ENCODE data around the gene VCAM1.

VCAM1 gene

DNA sequence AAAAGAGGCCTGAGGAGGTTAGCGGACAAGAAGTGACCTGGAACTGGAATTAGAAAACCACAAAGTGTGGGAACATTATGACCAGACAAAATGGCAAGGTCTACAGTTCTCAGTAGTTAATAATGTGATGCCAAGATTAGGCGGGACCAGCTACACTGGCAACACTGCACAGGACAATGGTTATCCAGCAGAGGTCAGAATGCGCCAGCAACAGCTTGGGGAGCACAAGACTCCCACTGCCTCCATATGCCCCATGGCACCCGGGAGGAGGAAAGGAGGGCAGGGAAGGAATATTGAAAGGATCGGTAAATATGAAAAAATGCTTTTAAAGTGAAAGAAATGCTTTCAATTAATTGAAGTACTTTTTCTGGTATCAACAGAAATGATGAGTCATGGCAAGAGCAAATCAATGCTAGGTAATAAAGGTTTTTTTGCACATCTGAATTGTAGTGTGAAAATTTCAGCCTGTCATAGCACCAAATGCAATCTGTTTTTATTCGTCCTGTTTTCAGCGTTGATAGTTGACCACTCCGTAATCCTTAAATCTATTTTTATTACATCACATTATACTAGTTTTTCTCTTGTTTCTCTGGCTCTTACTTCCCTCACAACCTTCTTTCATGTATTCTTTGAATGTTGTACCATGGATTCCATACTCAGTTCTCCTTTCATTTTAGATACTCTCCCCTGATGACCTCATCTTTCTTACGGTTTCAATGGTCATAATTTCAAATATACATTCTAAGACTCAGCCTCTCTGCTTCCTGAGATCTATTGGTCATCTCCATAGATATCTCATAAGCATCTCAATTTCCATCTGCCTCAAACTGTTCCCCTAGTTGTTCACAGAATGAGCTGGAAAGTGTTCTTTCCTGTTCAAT lies 30.7 kb downstream of the VCAM1 start:
- CTCF ChIA-PET: interaction anchor here (0.7 kb wide), 1 partner anchor 729 kb away, joined by 3 read pairs; no protein-coding TSS in a partner anchor
- POLR2A ChIA-PET (ENCODE audit: low non-redundant PET): no interaction called here
- H3K27ac ChIP-seq: no peak overlapping the region
- no peak for TF ChIP-seq CTCF (conservative IDR thresholded peaks at IDR 0.05; ENCODE audit: low read depth)
- no peak for DNase-seq (ENCODE audit: low spot score)

GRCh38 chr1:100752791-100753190 lies 33.2 kb downstream of the VCAM1 start:
- ChIA-PET CTCF (interaction anchor here (0.5 to 0.7 kb wide), 2 partner anchors 283 to 300 kb away, joined by 3 read pairs; no protein-coding TSS in a partner anchor), POLR2A (ENCODE audit: low non-redundant PET) (no interaction called here)
- no peak for TF ChIP-seq CTCF (conservative IDR thresholded peaks at IDR 0.05; ENCODE audit: low read depth)
- no peak overlapping the region for H3K27ac ChIP-seq
- DNase-seq (ENCODE audit: low spot score): no peak

- H3K27ac ChIP-seq: no peak overlapping the region
- ChIA-PET CTCF (no interaction called here), POLR2A (ENCODE audit: low non-redundant PET) (no interaction called here)
- no peak for DNase-seq (ENCODE audit: low spot score)
- no peak for TF ChIP-seq CTCF (conservative IDR thresholded peaks at IDR 0.05; ENCODE audit: low read depth)
Measured at GRCh38 chr1:100757946-100758345, 38.4 kb downstream of the VCAM1 start.

GRCh38 chr1:100759188-100759587 lies 39.6 kb downstream of the VCAM1 start:
- POLR2A ChIA-PET (ENCODE audit: low non-redundant PET): no interaction called here
- TF ChIP-seq CTCF (conservative IDR thresholded peaks at IDR 0.05; ENCODE audit: low read depth): no peak
- DNase-seq (ENCODE audit: low spot score): no peak
- CTCF ChIA-PET: interaction anchor here (0.7 kb wide), 1 partner anchor 150 kb away, joined by 3 read pairs; no protein-coding TSS in a partner anchor
- no peak overlapping the region for H3K27ac ChIP-seq

DNA sequence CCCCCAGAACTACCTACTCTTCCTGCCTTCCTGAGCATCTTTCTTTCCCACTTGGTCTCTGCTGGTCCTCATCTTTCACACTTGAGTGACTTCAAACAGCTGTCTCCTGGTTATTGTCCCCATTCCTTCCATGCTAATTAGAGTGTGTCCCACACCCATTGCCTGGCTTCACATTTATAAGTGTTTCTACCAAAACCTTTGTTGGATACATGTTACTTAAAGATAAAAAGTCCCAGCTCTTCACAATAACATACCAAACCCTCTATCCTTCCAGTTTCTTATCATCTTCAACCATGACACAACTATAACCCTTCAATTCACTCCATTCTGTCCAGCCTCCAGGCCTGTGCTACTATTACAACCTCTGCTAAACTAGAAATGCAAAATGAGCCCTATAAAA lies 41.0 kb downstream of the VCAM1 start:
- POLR2A ChIA-PET (ENCODE audit: low non-redundant PET): no interaction called here
- TF ChIP-seq CTCF (conservative IDR thresholded peaks at IDR 0.05; ENCODE audit: low read depth): no peak
- H3K27ac ChIP-seq: no peak overlapping the region
- CTCF ChIA-PET: no interaction called here
- DNase-seq (ENCODE audit: low spot score): no peak

GRCh38 chr1:100762461-100762860 lies 42.9 kb downstream of the VCAM1 start:
- CTCF ChIA-PET: interaction anchor here (0.8 kb wide), 1 partner anchor 146 kb away, joined by 5 read pairs; no protein-coding TSS in a partner anchor
- no peak overlapping the region for H3K27ac ChIP-seq
- DNase-seq (ENCODE audit: low spot score): no peak
- no peak for TF ChIP-seq CTCF (conservative IDR thresholded peaks at IDR 0.05; ENCODE audit: low read depth)
- POLR2A ChIA-PET (ENCODE audit: low non-redundant PET): no interaction called here
